ENCODE data around the gene RAD51D. TPM values are rescaled to one million over a fixed set of nuclear protein-coding genes. Genes with fewer than 3 reads are reported as not detected.

Gene RAD51D
- polyA plus RNA-seq (2013, experiment 1 of 2) = 7.1 TPM
- 6.6 TPM for polyA plus RNA-seq (2013, experiment 2 of 2)

GRCh38 chr17:35119370-35120165 lies at the start of gene RAD51D:
Gene RAD51D (minus strand): TSS chr17:35119860. CDS start chr17:35119613, 247 bp downstream.
- Histone ChIP-seq H2BK120ac (ENCODE audit: low read depth, low read length) (no peak within 1 kb of the TSS), H2BK12ac (ENCODE audit: low read length) (peak within 1 kb of the TSS; percentile 95), H3K14ac (ENCODE audit: low read length) (no peak within 1 kb of the TSS), H2BK5ac (ENCODE audit: low read length) (peak within 1 kb of the TSS; percentile 54), H3K18ac (ENCODE audit: low read length) (peak within 1 kb of the TSS; percentile 95), H3K36me3 (replicated peaks in 1 of 2; ENCODE audit: control insufficient read depth in 2 of 2, insufficient read depth in 2 of 2, low read length in 2 of 2) (peaks cover 1 to 5% of the 10 kb centered on the region in 2 donors), H3K9ac (ENCODE audit: low read depth, low read length, poor library complexity) (peak within 1 kb of the TSS; percentile 83), H4K8ac (ENCODE audit: low read depth, low read length) (peak within 1 kb of the TSS; percentile 27), H3K79me1 (ENCODE audit: low read depth, low read length) (peaks cover 3% of the 10 kb centered on the region), H3K4me1 (ENCODE audit: control insufficient read depth in 2 of 2, insufficient read depth in 1 of 2, low read depth in 1 of 2, low read length in 2 of 2) (peaks cover 4 to 12% of the 10 kb centered on the region in 2 donors), H3K23ac (ENCODE audit: low read depth, low read length, poor library complexity) (peak within 1 kb of the TSS; percentile 93), H2AFZ (ENCODE audit: low read length) (peak within 1 kb of the TSS; percentile 93), H4K91ac (ENCODE audit: low read depth, low read length, poor library complexity) (no peak within 1 kb of the TSS), H2BK15ac (ENCODE audit: low read length) (peak within 1 kb of the TSS; percentile 64), H3K9me3 (replicated peaks in 1 of 2; ENCODE audit: control insufficient read depth in 2 of 2, insufficient read depth in 1 of 2, low read depth in 1 of 2, low read length in 2 of 2) (no peaks in the 10 kb centered on the region), H3K4ac (ENCODE audit: low read length) (peak within 1 kb of the TSS; percentile 87), H3K4me2 (ENCODE audit: insufficient read depth, low read length, poor library complexity, severe bottlenecking) (peak within 1 kb of the TSS; percentile 75), H3K4me3 (ENCODE audit: low read length in 2 of 2) (peak within 1 kb of the TSS; percentile 83 to 93), H3K27me3 (ENCODE audit: control insufficient read depth in 3 of 3, insufficient read depth in 3 of 3, low read depth in 1 of 3, low read length in 3 of 3) (peaks cover 0 to 11% (median 0%) of the 10 kb centered on the region in 3 experiments), H3K27ac (replicated peaks; ENCODE audit: low read length) (peak within 1 kb of the TSS; percentile 65), H2AK5ac (ENCODE audit: low read depth, low read length) (peak within 1 kb of the TSS; percentile 89)
- no CpG with 5 or more reads among the region's 72 CpGs for WGBS, 2 donors (ENCODE audit: extremely low coverage in 2 of 2, insufficient read length in 2 of 2, insufficient replicate concordance in 1 of 2)
- DNase-seq (ENCODE audit: low spot score) = peak; percentile 83

DNA sequence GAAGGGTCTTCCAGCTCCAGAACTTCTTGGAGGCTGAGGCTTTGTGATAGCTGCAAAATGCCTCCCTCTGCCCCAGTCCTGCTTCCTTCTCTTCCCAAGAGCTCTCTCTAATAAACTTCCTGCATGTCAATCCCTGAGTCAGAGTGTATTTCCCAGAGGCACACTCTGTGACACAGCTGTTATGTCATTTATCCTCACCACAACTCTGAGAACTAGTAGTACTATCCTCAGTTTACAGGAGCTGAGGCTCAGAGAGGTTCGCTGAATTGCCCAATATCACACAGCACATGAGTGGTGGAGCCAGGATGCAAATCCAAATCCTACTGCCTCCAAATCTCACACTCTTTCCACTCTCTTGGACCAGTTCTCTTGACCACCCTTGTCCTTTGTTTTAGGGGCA lies 48.0 kb upstream of the RAD51D start:
- WGBS, 2 donors (ENCODE audit: extremely low coverage in 2 of 2, insufficient read length in 2 of 2, insufficient replicate concordance in 1 of 2) = no CpG with 5 or more reads among the region's 1 CpG
- H3K27me3 ChIP-seq (ENCODE audit: control insufficient read depth in 3 of 3, insufficient read depth in 3 of 3, low read depth in 1 of 3, low read length in 3 of 3) = peaks cover 0 to 12% (median 0%) of the 10 kb centered on the region in 3 experiments
- no peaks in the 10 kb centered on the region for H3K36me3 ChIP-seq (replicated peaks in 1 of 2; ENCODE audit: control insufficient read depth in 2 of 2, insufficient read depth in 2 of 2, low read length in 2 of 2)
- no peak overlapping the region for H3K27ac ChIP-seq (replicated peaks; ENCODE audit: low read length)
- DNase-seq (ENCODE audit: low spot score) = no peak
- H3K9ac ChIP-seq (ENCODE audit: low read depth, low read length, poor library complexity) = no peak overlapping the region
- no peak overlapping the region for H2BK120ac ChIP-seq (ENCODE audit: low read depth, low read length)
- H3K4me2 ChIP-seq (ENCODE audit: insufficient read depth, low read length, poor library complexity, severe bottlenecking) = no peak overlapping the region
- no peak overlapping the region for H2AFZ ChIP-seq (ENCODE audit: low read length)
- no peak overlapping the region for H2BK12ac ChIP-seq (ENCODE audit: low read length)
- no peak overlapping the region for H3K18ac ChIP-seq (ENCODE audit: low read length)
- no peaks in the 10 kb centered on the region for H3K79me1 ChIP-seq (ENCODE audit: low read depth, low read length)
- no peak overlapping the region for H2BK15ac ChIP-seq (ENCODE audit: low read length)
- no peak overlapping the region for H3K4me3 ChIP-seq (ENCODE audit: low read length in 2 of 2)
- no peak overlapping the region for H3K14ac ChIP-seq (ENCODE audit: low read length)
- no peak overlapping the region for H2AK5ac ChIP-seq (ENCODE audit: low read depth, low read length)
- H3K23ac ChIP-seq (ENCODE audit: low read depth, low read length, poor library complexity) = no peak overlapping the region
- H2BK5ac ChIP-seq (ENCODE audit: low read length) = no peak overlapping the region
- no peaks in the 10 kb centered on the region for H3K4me1 ChIP-seq (ENCODE audit: control insufficient read depth in 2 of 2, insufficient read depth in 1 of 2, low read depth in 1 of 2, low read length in 2 of 2)
- no peak overlapping the region for H4K8ac ChIP-seq (ENCODE audit: low read depth, low read length)
- no peak overlapping the region for H3K4ac ChIP-seq (ENCODE audit: low read length)
- H3K9me3 ChIP-seq (replicated peaks in 1 of 2; ENCODE audit: control insufficient read depth in 2 of 2, insufficient read depth in 1 of 2, low read depth in 1 of 2, low read length in 2 of 2) = no peaks in the 10 kb centered on the region
- no peak overlapping the region for H4K91ac ChIP-seq (ENCODE audit: low read depth, low read length, poor library complexity)

DNA sequence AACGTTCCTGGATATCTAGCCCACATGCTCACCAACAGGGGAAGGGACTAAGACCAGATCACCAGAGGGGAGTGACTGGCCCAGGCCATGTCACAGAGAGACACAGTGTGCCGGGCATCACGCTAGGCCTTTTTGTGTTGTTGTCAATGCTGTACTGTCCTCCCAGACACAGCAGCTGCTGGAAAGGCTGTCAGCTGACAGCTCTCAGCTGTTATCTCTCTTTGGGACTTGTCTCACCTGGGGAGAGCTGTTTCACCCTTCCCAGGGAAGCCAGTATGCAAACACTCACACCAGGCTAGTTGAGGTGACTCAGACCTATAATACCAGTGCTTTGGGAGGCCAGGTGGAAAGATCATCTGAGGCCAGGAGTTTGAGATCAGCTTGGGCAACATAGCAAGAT lies 47.4 kb upstream of the RAD51D start:
- DNase-seq (ENCODE audit: low spot score) = no peak
- WGBS, 2 donors (ENCODE audit: extremely low coverage in 2 of 2, insufficient read length in 2 of 2, insufficient replicate concordance in 1 of 2) = no CpG with 5 or more reads among the region's 3 CpGs
- no peaks in the 10 kb centered on the region for H3K36me3 ChIP-seq (replicated peaks in 1 of 2; ENCODE audit: control insufficient read depth in 2 of 2, insufficient read depth in 2 of 2, low read length in 2 of 2)

DNA sequence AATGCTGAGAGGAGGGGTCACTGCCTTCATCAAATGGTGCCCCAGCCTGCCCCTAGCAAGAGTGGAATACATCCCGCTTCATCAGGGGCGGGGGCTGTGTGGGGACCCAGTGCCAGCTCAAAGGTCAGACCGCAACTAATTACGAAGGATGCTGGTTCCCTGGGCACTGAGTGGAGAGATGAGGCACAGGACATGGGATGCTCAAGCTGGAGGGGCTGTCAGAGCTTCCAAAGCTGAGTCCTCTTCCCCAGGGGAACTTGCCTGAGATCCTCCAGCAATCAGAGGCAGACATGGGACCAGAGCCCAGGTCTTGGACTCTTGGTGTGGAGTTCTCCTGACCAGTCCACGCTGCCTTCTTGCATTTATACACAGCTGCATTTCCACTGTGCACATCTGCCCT lies 46.9 kb upstream of the RAD51D start:
- H2AK5ac ChIP-seq (ENCODE audit: low read depth, low read length) = no peak overlapping the region
- no peaks in the 10 kb centered on the region for H3K9me3 ChIP-seq (replicated peaks in 1 of 2; ENCODE audit: control insufficient read depth in 2 of 2, insufficient read depth in 1 of 2, low read depth in 1 of 2, low read length in 2 of 2)
- H3K79me1 ChIP-seq (ENCODE audit: low read depth, low read length) = no peaks in the 10 kb centered on the region
- no peak overlapping the region for H3K23ac ChIP-seq (ENCODE audit: low read depth, low read length, poor library complexity)
- H3K4ac ChIP-seq (ENCODE audit: low read length) = no peak overlapping the region
- no peak overlapping the region for H2AFZ ChIP-seq (ENCODE audit: low read length)
- H2BK120ac ChIP-seq (ENCODE audit: low read depth, low read length) = no peak overlapping the region
- H3K27me3 ChIP-seq (ENCODE audit: control insufficient read depth in 3 of 3, insufficient read depth in 3 of 3, low read depth in 1 of 3, low read length in 3 of 3) = peaks cover 0 to 16% (median 0%) of the 10 kb centered on the region in 3 experiments
- no peaks in the 10 kb centered on the region for H3K4me1 ChIP-seq (ENCODE audit: control insufficient read depth in 2 of 2, insufficient read depth in 1 of 2, low read depth in 1 of 2, low read length in 2 of 2)
- H3K18ac ChIP-seq (ENCODE audit: low read length) = no peak overlapping the region
- no peak overlapping the region for H4K91ac ChIP-seq (ENCODE audit: low read depth, low read length, poor library complexity)
- no peak overlapping the region for H3K9ac ChIP-seq (ENCODE audit: low read depth, low read length, poor library complexity)
- no peak overlapping the region for H4K8ac ChIP-seq (ENCODE audit: low read depth, low read length)
- no peak overlapping the region for H3K27ac ChIP-seq (replicated peaks; ENCODE audit: low read length)
- no peaks in the 10 kb centered on the region for H3K36me3 ChIP-seq (replicated peaks in 1 of 2; ENCODE audit: control insufficient read depth in 2 of 2, insufficient read depth in 2 of 2, low read length in 2 of 2)
- H2BK12ac ChIP-seq (ENCODE audit: low read length) = no peak overlapping the region
- no peak for DNase-seq (ENCODE audit: low spot score)
- no CpG with 5 or more reads among the region's 5 CpGs for WGBS, 2 donors (ENCODE audit: extremely low coverage in 2 of 2, insufficient read length in 2 of 2, insufficient replicate concordance in 1 of 2)
- H3K14ac ChIP-seq (ENCODE audit: low read length) = no peak overlapping the region
- no peak overlapping the region for H2BK15ac ChIP-seq (ENCODE audit: low read length)
- H2BK5ac ChIP-seq (ENCODE audit: low read length) = no peak overlapping the region
- H3K4me3 ChIP-seq (ENCODE audit: low read length in 2 of 2) = no peak overlapping the region
- H3K4me2 ChIP-seq (ENCODE audit: insufficient read depth, low read length, poor library complexity, severe bottlenecking) = no peak overlapping the region

More for the DNA sequence above, 47.4 kb upstream of the RAD51D start:
- no peak overlapping the region for H2AFZ ChIP-seq (ENCODE audit: low read length)
- no peaks in the 10 kb centered on the region for H3K9me3 ChIP-seq (replicated peaks in 1 of 2; ENCODE audit: control insufficient read depth in 2 of 2, insufficient read depth in 1 of 2, low read depth in 1 of 2, low read length in 2 of 2)
- no peak overlapping the region for H2AK5ac ChIP-seq (ENCODE audit: low read depth, low read length)
- no peak overlapping the region for H2BK12ac ChIP-seq (ENCODE audit: low read length)
- H3K79me1 ChIP-seq (ENCODE audit: low read depth, low read length) = no peaks in the 10 kb centered on the region
- H2BK120ac ChIP-seq (ENCODE audit: low read depth, low read length) = no peak overlapping the region
- H3K9ac ChIP-seq (ENCODE audit: low read depth, low read length, poor library complexity) = no peak overlapping the region
- no peak overlapping the region for H3K4ac ChIP-seq (ENCODE audit: low read length)
- H3K14ac ChIP-seq (ENCODE audit: low read length) = no peak overlapping the region
- H3K4me1 ChIP-seq (ENCODE audit: control insufficient read depth in 2 of 2, insufficient read depth in 1 of 2, low read depth in 1 of 2, low read length in 2 of 2) = no peaks in the 10 kb centered on the region
- no peak overlapping the region for H4K91ac ChIP-seq (ENCODE audit: low read depth, low read length, poor library complexity)
- H3K27me3 ChIP-seq (ENCODE audit: control insufficient read depth in 3 of 3, insufficient read depth in 3 of 3, low read depth in 1 of 3, low read length in 3 of 3) = peaks cover 0 to 15% (median 0%) of the 10 kb centered on the region in 3 experiments
- no peak overlapping the region for H3K18ac ChIP-seq (ENCODE audit: low read length)
- H3K23ac ChIP-seq (ENCODE audit: low read depth, low read length, poor library complexity) = no peak overlapping the region
- no peak overlapping the region for H2BK5ac ChIP-seq (ENCODE audit: low read length)
- H4K8ac ChIP-seq (ENCODE audit: low read depth, low read length) = no peak overlapping the region
- no peak overlapping the region for H3K27ac ChIP-seq (replicated peaks; ENCODE audit: low read length)
- no peak overlapping the region for H3K4me2 ChIP-seq (ENCODE audit: insufficient read depth, low read length, poor library complexity, severe bottlenecking)
- no peak overlapping the region for H2BK15ac ChIP-seq (ENCODE audit: low read length)
- no peak overlapping the region for H3K4me3 ChIP-seq (ENCODE audit: low read length in 2 of 2)

All from neuronal stem cell (in vitro differentiated cells).